ENCODE results near the gene PPP1R3G.

DNA sequence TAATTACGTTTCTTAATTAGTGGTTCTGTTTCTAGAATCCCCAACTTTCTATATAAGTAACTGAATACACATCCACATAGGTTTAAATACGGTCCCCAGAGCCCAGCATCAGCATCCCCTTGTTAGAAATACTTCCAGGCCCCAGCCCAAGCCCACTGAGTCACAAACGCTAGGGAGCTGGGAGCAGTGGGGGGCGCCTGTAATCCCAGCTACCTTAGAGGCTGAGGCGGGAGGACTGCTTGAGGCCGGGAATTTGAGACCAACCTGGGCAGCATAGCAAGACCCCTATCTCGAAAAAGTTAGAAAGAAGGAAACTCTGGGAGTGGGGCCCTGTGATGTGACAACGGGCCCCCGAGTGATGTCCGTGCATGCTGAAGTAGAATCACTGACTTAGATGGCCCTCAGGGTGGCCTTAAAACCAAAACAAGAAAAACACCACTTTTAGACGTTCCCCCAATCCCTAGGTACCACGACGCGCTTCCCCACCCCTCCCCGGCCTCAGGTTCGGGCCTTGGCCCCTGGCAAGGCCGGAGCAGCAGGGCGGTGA lies 1.3 kb upstream of the PPP1R3G start:
- TF ChIP-seq ZNF558 (CRISPR knock-in tag; IDR thresholded peaks at IDR 0.05; ENCODE audit: borderline replicate concordance) = no peak
- no peak for TF ChIP-seq EP300 (IDR thresholded peaks at IDR 0.05; ENCODE audit: low read depth in 2 of 2, low read length in 2 of 2)
- TF ChIP-seq EP300 (CRISPR knock-in tag; IDR thresholded peaks at IDR 0.05; ENCODE audit: borderline replicate concordance) = no peak; the same call in 1 of the 2 replicates
- no peak for TF ChIP-seq SMARCC2 (IDR thresholded peaks at IDR 0.05)
- TF ChIP-seq FOXA1 (IDR thresholded peaks at IDR 0.05) = no peak
- no peak for TF ChIP-seq FOXA1 (CRISPR knock-in tag; IDR thresholded peaks at IDR 0.05)
- TF ChIP-seq GLI4 (CRISPR knock-in tag; IDR thresholded peaks at IDR 0.05; ENCODE audit: borderline replicate concordance) = no peak
- no peak for TF ChIP-seq CTCF (CRISPR knock-in tag; IDR thresholded peaks at IDR 0.05)
- no peak for TF ChIP-seq NR2F6 (IDR thresholded peaks at IDR 0.05)
- no peak for TF ChIP-seq NR2F6 (CRISPR knock-in tag; IDR thresholded peaks at IDR 0.05)
- TF ChIP-seq ZZZ3 (CRISPR knock-in tag; IDR thresholded peaks at IDR 0.05; ENCODE audit: borderline replicate concordance) = no peak
- no peak for TF ChIP-seq NFYB (CRISPR knock-in tag; IDR thresholded peaks at IDR 0.05)
- no peak for TF ChIP-seq GABPA (IDR thresholded peaks at IDR 0.05; ENCODE audit: low read depth, low read length)
- TF ChIP-seq GABPA (CRISPR knock-in tag; IDR thresholded peaks at IDR 0.05; ENCODE audit: low read depth) = no peak
- no peak for TF ChIP-seq STAT6 (CRISPR knock-in tag; IDR thresholded peaks at IDR 0.05; ENCODE audit: borderline replicate concordance)
- no peak for TF ChIP-seq RAD21 (CRISPR knock-in tag; IDR thresholded peaks at IDR 0.05)
